ENCODE measurements around the gene DTHD1. TPM values are rescaled to one million over a fixed set of nuclear protein-coding genes. Genes with fewer than 3 reads are reported as not detected.

DTHD1 gene
- total and polyA plus RNA-seq, 8 donors = 0.09 to 0.12 (median 0.09) TPM; not detected in 4

DNA sequence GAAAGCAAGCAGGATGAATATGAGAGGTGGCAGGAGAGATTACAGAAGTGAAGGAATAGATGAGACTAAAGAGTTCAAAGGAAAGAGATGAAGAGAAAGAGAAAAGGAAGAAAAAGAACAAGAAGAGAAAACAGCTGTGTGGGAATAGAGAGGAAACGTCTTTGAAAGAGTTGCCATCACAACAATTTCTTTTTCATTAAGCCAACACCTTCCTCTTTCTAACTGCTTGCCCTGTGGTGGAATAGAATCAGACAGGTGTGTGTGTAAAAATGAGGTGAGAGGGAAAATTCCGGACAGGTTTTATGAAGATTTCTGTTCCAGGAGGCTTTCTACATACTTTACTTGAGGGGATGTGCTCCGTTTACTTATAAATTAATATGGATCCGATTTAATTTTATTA, 28.8 kb downstream of the DTHD1 start:
- Histone ChIP-seq H3K27me3 (no peaks in the 10 kb centered on the region), H3K4me1 (no peaks in the 10 kb centered on the region), H3K9me3 (no peaks in the 10 kb centered on the region), H3K36me3 (no peaks in the 10 kb centered on the region), H3K27ac (no peak overlapping the region), H3K4me3 (no peak overlapping the region)
- DNase-seq (no peak), ATAC-seq (no peak), FAIRE-seq (no peak)
- WGBS, 2 donors = 65 to 75% methylated on average over 4 of the region's 4 CpGs
- intact Hi-C loops (cut with DNase I) = no loop called here
- TF ChIP-seq, protein P1, sequence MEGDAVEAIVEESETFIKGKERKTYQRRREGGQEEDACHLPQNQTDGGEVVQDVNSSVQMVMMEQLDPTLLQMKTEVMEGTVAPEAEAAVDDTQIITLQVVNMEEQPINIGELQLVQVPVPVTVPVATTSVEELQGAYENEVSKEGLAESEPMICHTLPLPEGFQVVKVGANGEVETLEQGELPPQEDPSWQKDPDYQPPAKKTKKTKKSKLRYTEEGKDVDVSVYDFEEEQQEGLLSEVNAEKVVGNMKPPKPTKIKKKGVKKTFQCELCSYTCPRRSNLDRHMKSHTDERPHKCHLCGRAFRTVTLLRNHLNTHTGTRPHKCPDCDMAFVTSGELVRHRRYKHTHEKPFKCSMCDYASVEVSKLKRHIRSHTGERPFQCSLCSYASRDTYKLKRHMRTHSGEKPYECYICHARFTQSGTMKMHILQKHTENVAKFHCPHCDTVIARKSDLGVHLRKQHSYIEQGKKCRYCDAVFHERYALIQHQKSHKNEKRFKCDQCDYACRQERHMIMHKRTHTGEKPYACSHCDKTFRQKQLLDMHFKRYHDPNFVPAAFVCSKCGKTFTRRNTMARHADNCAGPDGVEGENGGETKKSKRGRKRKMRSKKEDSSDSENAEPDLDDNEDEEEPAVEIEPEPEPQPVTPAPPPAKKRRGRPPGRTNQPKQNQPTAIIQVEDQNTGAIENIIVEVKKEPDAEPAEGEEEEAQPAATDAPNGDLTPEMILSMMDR (IDR thresholded peaks at IDR 0.05) = no peak

DNA sequence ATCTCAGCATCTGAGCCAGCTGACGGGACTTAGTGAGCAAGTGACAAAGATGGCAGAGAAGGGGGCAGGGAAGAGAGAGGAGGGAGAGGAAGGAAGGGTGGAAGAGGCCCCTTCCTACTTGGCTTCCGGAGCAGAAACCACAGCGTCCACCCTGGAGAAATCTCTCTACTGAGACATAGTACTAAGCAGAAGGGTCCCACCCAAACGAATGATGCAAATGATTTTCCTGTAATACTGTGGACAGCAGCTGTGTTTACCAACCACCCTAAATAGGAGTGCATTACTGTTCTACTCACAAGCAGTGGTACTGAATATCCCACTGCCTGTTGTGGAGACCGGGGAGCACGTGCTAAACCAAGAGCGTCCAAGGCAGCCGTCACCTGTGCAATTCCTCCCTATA, 29.4 kb downstream of the DTHD1 start:
- WGBS, 2 donors = 64 to 73% methylated on average over 8 of the region's 8 CpGs
- Histone ChIP-seq H3K27ac (no peak overlapping the region), H3K4me1 (no peaks in the 10 kb centered on the region), H3K36me3 (no peaks in the 10 kb centered on the region), H3K27me3 (no peaks in the 10 kb centered on the region), H3K4me3 (no peak overlapping the region), H3K9me3 (no peaks in the 10 kb centered on the region)
- FAIRE-seq (no peak), ATAC-seq (peak in 3 of 4 donors; percentile 29 to 71 (median 65)), DNase-seq (peak in 1 of 6 donors; percentile 30)
- intact Hi-C loops (cut with DNase I) = no loop called here
- TF ChIP-seq, protein P1 (IDR thresholded peaks at IDR 0.05) = no peak

DNA sequence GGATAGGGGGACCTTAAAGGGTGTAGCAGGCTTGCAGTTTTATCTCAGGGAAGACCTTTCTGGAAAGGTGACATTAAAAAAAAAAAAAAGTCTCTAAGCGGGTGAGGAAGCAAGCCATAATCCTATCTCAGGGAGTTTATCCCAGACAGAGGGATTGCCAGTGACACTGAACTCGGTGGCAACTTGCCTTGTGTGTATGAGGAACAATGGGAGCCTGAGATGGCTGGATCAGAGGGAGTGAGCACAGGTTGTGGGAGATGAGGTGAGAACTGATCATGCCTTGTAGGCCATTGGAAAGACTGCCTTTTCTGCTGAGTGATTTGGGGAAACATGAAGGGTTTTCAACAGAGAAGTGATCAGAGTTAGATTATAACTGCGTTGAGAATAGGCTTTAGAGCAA, 31.1 kb downstream of the DTHD1 start:
- FAIRE-seq = no peak
- Histone ChIP-seq H3K4me3 (no peak overlapping the region), H3K4me1 (no peaks in the 10 kb centered on the region), H3K36me3 (no peaks in the 10 kb centered on the region), H3K27me3 (no peaks in the 10 kb centered on the region), H3K9me3 (no peaks in the 10 kb centered on the region), H3K27ac (no peak overlapping the region)
- no peak for ATAC-seq
- no peak for DNase-seq
- TF ChIP-seq, protein P1 (IDR thresholded peaks at IDR 0.05) = no peak
- intact Hi-C loops (cut with DNase I) = no loop called here
- 78 to 80% methylated on average over 3 of the region's 3 CpGs for WGBS, 2 donors

DNA sequence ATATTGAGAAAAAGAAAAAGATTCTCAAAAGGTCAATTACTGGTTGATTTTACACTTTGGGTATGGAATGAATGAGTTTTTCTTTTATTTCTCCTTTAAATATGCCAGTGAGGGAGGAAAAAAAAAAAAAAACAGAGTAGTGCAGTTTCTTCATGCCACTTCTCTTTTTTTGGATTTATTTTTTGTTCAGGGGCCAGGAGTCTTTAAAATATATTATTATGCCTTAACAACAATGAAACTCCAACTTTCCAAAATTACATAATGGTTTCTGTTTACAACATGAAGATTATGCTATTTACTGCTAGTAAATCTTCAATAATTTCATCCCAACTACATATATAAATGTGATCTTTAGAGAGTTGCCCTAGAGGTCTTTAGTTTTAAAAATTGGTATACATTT, 31.9 kb downstream of the DTHD1 start:
- Histone ChIP-seq H3K9me3 (no peaks in the 10 kb centered on the region), H3K4me1 (no peaks in the 10 kb centered on the region), H3K4me3 (no peak overlapping the region), H3K27ac (no peak overlapping the region), H3K36me3 (no peaks in the 10 kb centered on the region), H3K27me3 (no peaks in the 10 kb centered on the region)
- FAIRE-seq = no peak
- intact Hi-C loops (cut with DNase I) = no loop called here
- TF ChIP-seq, protein P1 (IDR thresholded peaks at IDR 0.05) = no peak
- no peak for DNase-seq
- no peak for ATAC-seq

DNA sequence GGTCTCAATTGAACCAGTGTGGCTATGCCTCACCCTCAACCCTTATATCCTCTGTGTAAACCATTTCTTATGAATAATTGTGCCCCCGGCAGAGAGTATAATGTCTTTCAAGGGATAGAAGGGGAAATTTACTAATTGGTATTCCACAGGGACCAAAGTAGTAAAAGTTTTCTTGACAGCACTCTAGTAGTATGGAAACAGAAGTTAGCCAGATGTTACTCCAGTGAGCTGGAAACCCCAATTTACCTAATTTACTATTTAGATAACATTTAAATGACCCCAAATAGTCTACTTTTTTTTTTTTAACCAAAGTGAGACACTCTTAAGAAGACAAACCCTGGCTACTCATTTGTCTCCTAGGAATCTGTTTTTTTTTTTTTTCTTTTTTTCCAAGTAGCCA, 32.3 kb downstream of the DTHD1 start:
- DNase-seq = no peak
- FAIRE-seq = no peak
- intact Hi-C loops (cut with DNase I) = no loop called here

More for the DNA sequence above, 32.3 kb downstream of the DTHD1 start:
- H3K4me3 ChIP-seq = no peak overlapping the region
- no peaks in the 10 kb centered on the region for H3K9me3 ChIP-seq
- H3K4me1 ChIP-seq = no peaks in the 10 kb centered on the region
- H3K27me3 ChIP-seq = no peaks in the 10 kb centered on the region
- H3K36me3 ChIP-seq = no peaks in the 10 kb centered on the region
- no peak for ATAC-seq
- TF ChIP-seq, protein P1 (IDR thresholded peaks at IDR 0.05) = no peak
- WGBS, 2 donors = 72 to 83% methylated on average over 1 of the region's 1 CpG
- no peak overlapping the region for H3K27ac ChIP-seq

All from pancreas (tissue), 10 donors.